SK-N-SH (cell line): Measurements from ENCODE around the gene ZFYVE9. TPM values are rescaled to one million over a fixed set of nuclear protein-coding genes. Genes with fewer than 3 reads are reported as not detected.

Experiments
- CTCF ChIA-PET: fragments of 300-600, 350-600 bp; formaldehyde crosslinking; extraction: SDS; loops from one replicate; lab custom pipeline; 2021; lab: Yijun Ruan, JAX
- POLR2A ChIA-PET: fragments of 350-600 bp; sonication (Branson Sonifier 250); formaldehyde crosslinking; extraction: SDS; loops from one replicate; lab custom pipeline; 2020; ENCODE audit warnings: antibody characterized with exemption, inconsistent platforms; lab: Yijun Ruan, JAX
- DNase-seq: peaks from one replicate; pipeline ENCODE4 v3.0.0; 2012
- H2AFZ ChIP-seq: fragments of 200-600 bp; sonication (generic); 2 replicates; pipeline ENCODE4 v1.8.1; 2016; ENCODE audit warnings: antibody characterized with exemption, mild to moderate bottlenecking, low read depth
- H3F3A ChIP-seq: fragments of 200-600 bp; sonication (generic); replicated peaks from 2 replicates; pipeline ENCODE3; 2016; ENCODE audit warnings: antibody characterized with exemption, mild to moderate bottlenecking; ENCODE audit not compliant: insufficient read depth
- H3K27ac ChIP-seq, 2 experiments: fragments of 200-500 bp in 1 of 2; fragments of 200-600 bp in 1 of 2; sonication (Bioruptor generic) in 1 of 2; sonication (generic), shearing (Covaris generic) in 1 of 2; 2 replicates each; pipeline versions ENCODE4 v1.5.1 to v1.6.1; 2014 to 2016; ENCODE audit warnings: low read depth in 2 of 2, inconsistent platforms in 1 of 2, low read length in 1 of 2, mild to moderate bottlenecking in 1 of 2, mixed read lengths in 1 of 2
- H3K27me3 ChIP-seq: fragments of 200-600 bp; sonication (generic), shearing (Covaris generic); 2 replicates; pipeline ENCODE4 v1.6.1; 2016; ENCODE audit warnings: mixed run types; ENCODE audit not compliant: insufficient read depth
- H3K36me3 ChIP-seq, 2 experiments: fragments of 200-500 bp in 1 of 2; fragments of 200-600 bp in 1 of 2; sonication (Bioruptor generic) in 1 of 2; sonication (generic) in 1 of 2; replicated peaks in 1 of 2; 2 replicates each; pipeline versions ENCODE3 to v1.5.1; 2014 to 2016; ENCODE audit warnings: low read length in 1 of 2, mild to moderate bottlenecking in 1 of 2; ENCODE audit not compliant: insufficient read depth in 2 of 2, control insufficient read depth in 1 of 2
- H3K4me1 ChIP-seq, 2 experiments: fragments of 200-500 bp in 1 of 2; fragments of 200-600 bp in 1 of 2; sonication (Bioruptor generic) in 1 of 2; sonication (generic), shearing (Covaris generic) in 1 of 2; 2 replicates each; pipeline versions ENCODE4 v1.5.1 to v1.6.1; 2014 to 2016; ENCODE audit warnings: low read depth in 1 of 2, low read length in 1 of 2, mixed run types in 1 of 2; ENCODE audit not compliant: insufficient read depth in 2 of 2, control insufficient read depth in 1 of 2
- H3K4me2 ChIP-seq: fragments of 200-600 bp; sonication (generic), shearing (Covaris generic); 2 replicates; pipeline ENCODE4 v1.6.1; 2017; ENCODE audit warnings: mixed run types
- H3K4me3 ChIP-seq, 2 experiments: fragments of 200-500 bp in 1 of 2; fragments of 200-600 bp in 1 of 2; sonication (Bioruptor generic) in 1 of 2; sonication (generic), shearing (Covaris generic) in 1 of 2; 2 replicates each; pipeline versions ENCODE4 v1.5.1 to v1.8.1; 2014 to 2016; ENCODE audit warnings: low read depth in 2 of 2, inconsistent platforms in 1 of 2, low read length in 1 of 2, mild to moderate bottlenecking in 1 of 2, mixed read lengths in 1 of 2, moderate library complexity in 1 of 2
- H3K79me2 ChIP-seq: fragments of 200-600 bp; sonication (generic); 2 replicates; pipeline ENCODE4 v1.8.1; 2017; ENCODE audit warnings: mild to moderate bottlenecking; ENCODE audit not compliant: insufficient read depth
- H3K9ac ChIP-seq: fragments of 200-600 bp; sonication (generic); 2 replicates; pipeline ENCODE4 v1.6.1; 2017; ENCODE audit warnings: mixed run types
- H3K9me2 ChIP-seq: fragments of 200-600 bp; sonication (generic); 2 replicates; pipeline ENCODE4 v1.6.1; 2017; ENCODE audit warnings: mixed run types
- H3K9me3 ChIP-seq: fragments of 200-600 bp; sonication (generic); 2 replicates; pipeline ENCODE4 v1.6.1; 2017; ENCODE audit warnings: mixed run types, mild to moderate bottlenecking, moderate library complexity
- H4K20me1 ChIP-seq: fragments of 200-600 bp; sonication (generic); 2 replicates; pipeline ENCODE4 v1.6.1; 2017; ENCODE audit warnings: mild to moderate bottlenecking, mixed run types; ENCODE audit not compliant: insufficient read depth
- CHD2 ChIP-seq: fragments of 150-350 bp; IDR thresholded peaks from 2 replicates; pipeline ENCODE4 v1.6.1; 2018; ENCODE audit warnings: low read length; ENCODE audit not compliant: partially characterized antibody
- ELF1 ChIP-seq: IDR thresholded peaks from 2 replicates; pipeline ENCODE4 v1.4.0; 2012
- EP300 ChIP-seq, 2 experiments: IDR thresholded peaks; 2 replicates each; pipeline versions ENCODE4 v1.4.0 to v1.6.1; 2012; ENCODE audit warnings: borderline replicate concordance in 1 of 2, low read depth in 1 of 2, low read length in 1 of 2
- EZH2phosphoT487 ChIP-seq: fragments of 200-600 bp; sonication (generic); IDR thresholded peaks from 2 replicates; pipeline ENCODE4 v1.6.1; 2017; ENCODE audit warnings: low read depth, mixed run types, mild to moderate bottlenecking, antibody characterized with exemption, moderate library complexity, borderline replicate concordance
- FOSL2 ChIP-seq: IDR thresholded peaks from 2 replicates; pipeline ENCODE4 v1.4.0; 2012; ENCODE audit warnings: low read depth, mild to moderate bottlenecking, moderate library complexity, borderline replicate concordance
- GATA2 ChIP-seq: sonication (generic); formaldehyde crosslinking; IDR thresholded peaks from 2 replicates; pipeline ENCODE4 v1.5.0; 2020; ENCODE audit warnings: mild to moderate bottlenecking, missing genetic modification reagents
- MXI1 ChIP-seq: IDR thresholded peaks from 2 replicates; pipeline ENCODE4 v1.6.1; 2012; ENCODE audit warnings: mild to moderate bottlenecking, low read depth, low read length, improper control_type of control experiment
- NFIC ChIP-seq: IDR thresholded peaks from 2 replicates; pipeline ENCODE4 v1.4.0; 2012; ENCODE audit warnings: borderline replicate concordance
- NRF1 ChIP-seq: IDR thresholded peaks from 2 replicates; pipeline ENCODE4 v1.6.1; 2012; ENCODE audit warnings: low read depth, mild to moderate bottlenecking, low read length
- RCOR1 ChIP-seq: fragments of 150-350 bp; IDR thresholded peaks from 2 replicates; pipeline ENCODE4 v1.6.1; 2017; ENCODE audit warnings: antibody characterized with exemption, low read length
- RFX5 ChIP-seq: IDR thresholded peaks from 2 replicates; pipeline ENCODE4 v1.6.1; 2012; ENCODE audit warnings: mild to moderate bottlenecking, improper control_type of control experiment, low read length
- RXRA ChIP-seq: IDR thresholded peaks from 2 replicates; pipeline ENCODE4 v1.4.0; 2012; ENCODE audit warnings: low read depth, mild to moderate bottlenecking, borderline replicate concordance
- TAF1 ChIP-seq: IDR thresholded peaks from 2 replicates; pipeline ENCODE4 v1.6.1; 2012; ENCODE audit warnings: low read depth, mild to moderate bottlenecking, low read length, moderate library complexity, borderline replicate concordance
- TCF12 ChIP-seq: IDR thresholded peaks from 2 replicates; pipeline ENCODE4 v1.4.0; 2012
- YY1 ChIP-seq: IDR thresholded peaks from 2 replicates; pipeline ENCODE4 v1.4.0; 2012; ENCODE audit warnings: low read depth, mild to moderate bottlenecking
- polyA plus RNA-seq, 3 experiments: library from polyadenylated mRNA; depleted of rRNA; stranded (reverse); fragments of >200 nt; gene quantifications; 2 replicates each; pipeline ENCODE4 v1.2.3, GENCODE V29; 2012
- TF ChIP-seq, protein P1 (sequence below): IDR thresholded peaks from 2 replicates; pipeline ENCODE4 v1.4.0; 2012; ENCODE audit warnings: low read depth, borderline replicate concordance
- TF ChIP-seq, protein P2 (sequence below): IDR thresholded peaks from 2 replicates; pipeline ENCODE4 v1.4.0; 2012; ENCODE audit warnings: low read depth, borderline replicate concordance
- TF ChIP-seq, protein P3 (sequence below): IDR thresholded peaks from 2 replicates; pipeline ENCODE4 v1.4.0; 2012; ENCODE audit warnings: low read depth
- TF ChIP-seq, protein P4 (sequence below): fragments of 200-600 bp; sonication (generic); IDR thresholded peaks from 2 replicates; pipeline ENCODE4 v1.6.1; 2017; ENCODE audit warnings: antibody characterized with exemption, mild to moderate bottlenecking, moderate library complexity
- TF ChIP-seq, protein P5 (sequence below): fragments of 150-350 bp; IDR thresholded peaks from 2 replicates; pipeline ENCODE4 v1.6.1; 2017; ENCODE audit warnings: antibody characterized with exemption, low read length, low read depth, borderline replicate concordance

Gene ZFYVE9
- polyA plus RNA-seq, 1 of the 3 experiments (the other 2 are of a cell fraction) = 4.1 TPM

DNA sequence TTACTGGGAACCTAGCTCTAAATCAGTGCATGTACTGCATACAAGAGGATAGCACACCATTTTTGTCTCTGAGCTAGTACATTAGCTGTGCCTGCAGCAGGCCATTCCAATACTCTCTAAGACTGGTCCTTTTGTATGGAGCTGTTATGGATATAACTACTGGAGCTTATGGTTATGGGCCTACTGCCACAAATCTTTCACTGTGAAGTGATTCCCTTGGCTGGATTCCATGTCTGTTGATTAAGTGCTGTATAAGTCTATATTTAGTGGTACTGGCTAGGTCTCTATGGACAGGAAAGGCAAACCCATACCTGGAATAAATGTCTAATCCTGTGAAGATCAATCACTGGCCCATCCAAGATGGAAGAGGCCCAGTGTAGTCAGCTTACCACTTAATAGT, 12.0 kb downstream of the ZFYVE9 start:
- H3K27me3 ChIP-seq = no peaks in the 10 kb centered on the region
- no peaks in the 10 kb centered on the region for H3K36me3 ChIP-seq
- H3K9me3 ChIP-seq = no peaks in the 10 kb centered on the region
- H4K20me1 ChIP-seq = peaks cover 3% of the 10 kb centered on the region; the same call in 1 of the 2 replicates
- no peaks in the 10 kb centered on the region for H3K9me2 ChIP-seq
- no peaks in the 10 kb centered on the region for H3F3A ChIP-seq
- ChIA-PET POLR2A (no interaction called here), CTCF (interaction anchor here (0.9 to 2.3 kb wide), 2 partner anchors 10 to 11 kb away, joined by 3 to 7 read pairs; no protein-coding TSS in a partner anchor)
- H2AFZ ChIP-seq = no peak overlapping the region
- TF ChIP-seq, protein P1, sequence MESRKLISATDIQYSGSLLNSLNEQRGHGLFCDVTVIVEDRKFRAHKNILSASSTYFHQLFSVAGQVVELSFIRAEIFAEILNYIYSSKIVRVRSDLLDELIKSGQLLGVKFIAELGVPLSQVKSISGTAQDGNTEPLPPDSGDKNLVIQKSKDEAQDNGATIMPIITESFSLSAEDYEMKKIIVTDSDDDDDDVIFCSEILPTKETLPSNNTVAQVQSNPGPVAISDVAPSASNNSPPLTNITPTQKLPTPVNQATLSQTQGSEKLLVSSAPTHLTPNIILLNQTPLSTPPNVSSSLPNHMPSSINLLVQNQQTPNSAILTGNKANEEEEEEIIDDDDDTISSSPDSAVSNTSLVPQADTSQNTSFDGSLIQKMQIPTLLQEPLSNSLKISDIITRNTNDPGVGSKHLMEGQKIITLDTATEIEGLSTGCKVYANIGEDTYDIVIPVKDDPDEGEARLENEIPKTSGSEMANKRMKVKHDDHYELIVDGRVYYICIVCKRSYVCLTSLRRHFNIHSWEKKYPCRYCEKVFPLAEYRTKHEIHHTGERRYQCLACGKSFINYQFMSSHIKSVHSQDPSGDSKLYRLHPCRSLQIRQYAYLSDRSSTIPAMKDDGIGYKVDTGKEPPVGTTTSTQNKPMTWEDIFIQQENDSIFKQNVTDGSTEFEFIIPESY = no peak
- TF ChIP-seq NFIC (no peak), EP300 (IDR thresholded peaks at IDR 0.05; ENCODE audit: borderline replicate concordance in 1 of 2, low read depth in 1 of 2, low read length in 1 of 2) (no peak), GATA2 (CRISPR knock-in tag) (no peak), ELF1 (no peak), YY1 (no peak), MXI1 (no peak), RCOR1 (no peak), TAF1 (no peak), RFX5 (no peak), TCF12 (no peak), EZH2phosphoT487 (no peak), NRF1 (no peak), RXRA (no peak), FOSL2 (no peak), CHD2 (no peak)
- TF ChIP-seq, protein P2, sequence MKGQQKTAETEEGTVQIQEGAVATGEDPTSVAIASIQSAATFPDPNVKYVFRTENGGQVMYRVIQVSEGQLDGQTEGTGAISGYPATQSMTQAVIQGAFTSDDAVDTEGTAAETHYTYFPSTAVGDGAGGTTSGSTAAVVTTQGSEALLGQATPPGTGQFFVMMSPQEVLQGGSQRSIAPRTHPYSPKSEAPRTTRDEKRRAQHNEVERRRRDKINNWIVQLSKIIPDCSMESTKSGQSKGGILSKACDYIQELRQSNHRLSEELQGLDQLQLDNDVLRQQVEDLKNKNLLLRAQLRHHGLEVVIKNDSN = no peak
- TF ChIP-seq, protein P3, sequence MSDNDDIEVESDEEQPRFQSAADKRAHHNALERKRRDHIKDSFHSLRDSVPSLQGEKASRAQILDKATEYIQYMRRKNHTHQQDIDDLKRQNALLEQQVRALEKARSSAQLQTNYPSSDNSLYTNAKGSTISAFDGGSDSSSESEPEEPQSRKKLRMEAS = no peak
- TF ChIP-seq, protein P4, sequence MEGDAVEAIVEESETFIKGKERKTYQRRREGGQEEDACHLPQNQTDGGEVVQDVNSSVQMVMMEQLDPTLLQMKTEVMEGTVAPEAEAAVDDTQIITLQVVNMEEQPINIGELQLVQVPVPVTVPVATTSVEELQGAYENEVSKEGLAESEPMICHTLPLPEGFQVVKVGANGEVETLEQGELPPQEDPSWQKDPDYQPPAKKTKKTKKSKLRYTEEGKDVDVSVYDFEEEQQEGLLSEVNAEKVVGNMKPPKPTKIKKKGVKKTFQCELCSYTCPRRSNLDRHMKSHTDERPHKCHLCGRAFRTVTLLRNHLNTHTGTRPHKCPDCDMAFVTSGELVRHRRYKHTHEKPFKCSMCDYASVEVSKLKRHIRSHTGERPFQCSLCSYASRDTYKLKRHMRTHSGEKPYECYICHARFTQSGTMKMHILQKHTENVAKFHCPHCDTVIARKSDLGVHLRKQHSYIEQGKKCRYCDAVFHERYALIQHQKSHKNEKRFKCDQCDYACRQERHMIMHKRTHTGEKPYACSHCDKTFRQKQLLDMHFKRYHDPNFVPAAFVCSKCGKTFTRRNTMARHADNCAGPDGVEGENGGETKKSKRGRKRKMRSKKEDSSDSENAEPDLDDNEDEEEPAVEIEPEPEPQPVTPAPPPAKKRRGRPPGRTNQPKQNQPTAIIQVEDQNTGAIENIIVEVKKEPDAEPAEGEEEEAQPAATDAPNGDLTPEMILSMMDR = no peak
- TF ChIP-seq, protein P5, sequence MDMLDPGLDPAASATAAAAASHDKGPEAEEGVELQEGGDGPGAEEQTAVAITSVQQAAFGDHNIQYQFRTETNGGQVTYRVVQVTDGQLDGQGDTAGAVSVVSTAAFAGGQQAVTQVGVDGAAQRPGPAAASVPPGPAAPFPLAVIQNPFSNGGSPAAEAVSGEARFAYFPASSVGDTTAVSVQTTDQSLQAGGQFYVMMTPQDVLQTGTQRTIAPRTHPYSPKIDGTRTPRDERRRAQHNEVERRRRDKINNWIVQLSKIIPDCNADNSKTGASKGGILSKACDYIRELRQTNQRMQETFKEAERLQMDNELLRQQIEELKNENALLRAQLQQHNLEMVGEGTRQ = no peak
- TF ChIP-seq, all 33 proteins: peak for 0
- H3K4me2 ChIP-seq = no peak overlapping the region
- peaks cover 62% of the 10 kb centered on the region for H3K79me2 ChIP-seq
- no peak for DNase-seq
- H3K27ac ChIP-seq = no peak overlapping the region
- no peak overlapping the region for H3K9ac ChIP-seq
- H3K4me3 ChIP-seq = no peak overlapping the region
- H3K4me1 ChIP-seq = peaks cover 0 to 7% of the 10 kb centered on the region in 2 experiments; a peak in 1 of 4 replicates
